ENCODE data around the gene SORCS3.

Gene SORCS3

GRCh38 chr10:104908581-104908980, 267.5 kb downstream of the SORCS3 start:
- TF ChIP-seq, protein P1, sequence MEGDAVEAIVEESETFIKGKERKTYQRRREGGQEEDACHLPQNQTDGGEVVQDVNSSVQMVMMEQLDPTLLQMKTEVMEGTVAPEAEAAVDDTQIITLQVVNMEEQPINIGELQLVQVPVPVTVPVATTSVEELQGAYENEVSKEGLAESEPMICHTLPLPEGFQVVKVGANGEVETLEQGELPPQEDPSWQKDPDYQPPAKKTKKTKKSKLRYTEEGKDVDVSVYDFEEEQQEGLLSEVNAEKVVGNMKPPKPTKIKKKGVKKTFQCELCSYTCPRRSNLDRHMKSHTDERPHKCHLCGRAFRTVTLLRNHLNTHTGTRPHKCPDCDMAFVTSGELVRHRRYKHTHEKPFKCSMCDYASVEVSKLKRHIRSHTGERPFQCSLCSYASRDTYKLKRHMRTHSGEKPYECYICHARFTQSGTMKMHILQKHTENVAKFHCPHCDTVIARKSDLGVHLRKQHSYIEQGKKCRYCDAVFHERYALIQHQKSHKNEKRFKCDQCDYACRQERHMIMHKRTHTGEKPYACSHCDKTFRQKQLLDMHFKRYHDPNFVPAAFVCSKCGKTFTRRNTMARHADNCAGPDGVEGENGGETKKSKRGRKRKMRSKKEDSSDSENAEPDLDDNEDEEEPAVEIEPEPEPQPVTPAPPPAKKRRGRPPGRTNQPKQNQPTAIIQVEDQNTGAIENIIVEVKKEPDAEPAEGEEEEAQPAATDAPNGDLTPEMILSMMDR (IDR thresholded peaks at IDR 0.05; ENCODE audit: low read depth, low read length) = no peak
- no peak overlapping the region for H3K4me3 ChIP-seq (ENCODE audit: low read depth, low read length)

- no peak overlapping the region for H3K4me3 ChIP-seq (ENCODE audit: low read depth, low read length)
- TF ChIP-seq, protein P1 (IDR thresholded peaks at IDR 0.05; ENCODE audit: low read depth, low read length) = no peak
Measured at GRCh38 chr10:104910712-104911111, 269.6 kb downstream of the SORCS3 start.

GRCh38 chr10:104913390-104913789, 272.3 kb downstream of the SORCS3 start:
- H3K4me3 ChIP-seq (ENCODE audit: low read depth, low read length) = no peak overlapping the region
- TF ChIP-seq, protein P1 (IDR thresholded peaks at IDR 0.05; ENCODE audit: low read depth, low read length) = no peak

DNA sequence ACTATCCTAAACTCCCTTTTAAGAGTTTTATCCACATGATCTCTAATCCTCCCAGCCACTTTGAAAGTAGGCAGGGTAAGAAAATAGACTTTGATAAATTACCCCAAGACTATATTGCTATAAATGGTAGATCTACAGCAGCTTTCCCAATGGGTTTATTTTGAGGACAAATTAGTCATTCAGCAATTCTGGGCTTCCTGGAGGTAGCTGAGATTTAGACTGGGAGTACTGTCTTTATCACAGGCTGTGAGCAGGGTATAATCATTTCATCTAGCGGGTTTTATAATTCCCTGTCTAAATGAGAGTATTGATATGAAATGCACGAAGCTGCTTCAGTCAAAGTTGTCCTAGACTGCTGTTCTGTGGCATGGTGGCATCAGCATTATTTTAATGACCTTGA, 279.4 kb downstream of the SORCS3 start:
- H3K4me3 ChIP-seq (ENCODE audit: low read depth, low read length) = no peak overlapping the region
- TF ChIP-seq, protein P1 (IDR thresholded peaks at IDR 0.05; ENCODE audit: low read depth, low read length) = no peak

GRCh38 chr10:104921763-104922162, 280.7 kb downstream of the SORCS3 start:
- H3K4me3 ChIP-seq (ENCODE audit: low read depth, low read length) = no peak overlapping the region
- TF ChIP-seq, protein P1 (IDR thresholded peaks at IDR 0.05; ENCODE audit: low read depth, low read length) = no peak

DNA sequence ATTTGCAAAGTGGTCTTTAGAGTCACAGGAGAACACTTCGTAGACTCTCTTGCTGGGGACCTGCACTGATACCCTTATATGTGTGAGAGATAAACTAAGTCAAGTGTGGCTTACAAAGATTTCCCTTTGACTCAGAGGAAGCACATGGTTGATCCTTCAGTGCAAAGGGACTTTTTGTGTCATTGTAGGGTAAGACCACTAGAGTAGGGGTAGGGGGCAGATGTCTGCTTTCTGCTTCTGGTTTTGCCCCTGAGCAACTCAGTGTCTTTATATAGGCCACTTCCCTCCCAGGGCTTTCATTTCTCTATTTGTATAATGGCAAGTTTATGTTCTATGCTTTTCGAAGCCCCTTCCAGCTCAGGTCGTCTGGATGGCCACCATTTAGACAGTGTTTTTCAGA, 281.7 kb downstream of the SORCS3 start:
- no peak overlapping the region for H3K4me3 ChIP-seq (ENCODE audit: low read depth, low read length)
- TF ChIP-seq, protein P1 (IDR thresholded peaks at IDR 0.05; ENCODE audit: low read depth, low read length) = no peak

GRCh38 chr10:104923501-104923900, 282.4 kb downstream of the SORCS3 start:
- TF ChIP-seq, protein P1 (IDR thresholded peaks at IDR 0.05; ENCODE audit: low read depth, low read length) = no peak
- no peak overlapping the region for H3K4me3 ChIP-seq (ENCODE audit: low read depth, low read length)

Data from WI38 (cell line).